ENCODE measurements around the gene FAM25A. TPM values are rescaled to one million over a fixed set of nuclear protein-coding genes. Genes with fewer than 3 reads are reported as not detected.
"Not testable (repeated sequence)": the region's sequence is repeated elsewhere in the genome, so short reads cannot be mapped to it uniquely, and the experiment has no call there.

Gene FAM25A
- total RNA-seq, 1 donor = not detected

DNA sequence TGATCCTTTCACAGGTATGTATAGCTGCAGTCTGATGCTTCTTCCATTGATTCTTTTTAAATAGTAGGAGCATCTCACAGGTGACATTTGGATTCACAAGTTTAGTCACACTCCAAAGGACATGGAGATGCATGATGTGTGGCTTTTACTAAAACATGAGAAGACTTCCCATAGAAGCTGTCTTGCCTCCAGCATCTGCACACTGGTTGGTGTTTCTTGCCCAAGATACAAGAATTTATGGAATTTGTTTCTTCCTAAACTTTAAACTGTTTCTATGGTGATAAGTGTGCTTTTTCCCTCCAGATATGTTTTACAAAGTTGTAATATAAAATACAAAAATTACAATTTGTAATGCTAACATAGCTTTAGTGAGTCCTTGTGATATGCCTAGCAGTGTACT is 27.6 kb upstream of the FAM25A start:
- H3K27me3 ChIP-seq (ENCODE audit: insufficient read depth, low read length) = peaks cover 7% of the 10 kb centered on the region
- no peak overlapping the region for H3K4me2 ChIP-seq (ENCODE audit: insufficient read depth, low read length)
- no peak overlapping the region for H3K4me3 ChIP-seq (ENCODE audit: insufficient read depth, low read length)
- TF ChIP-seq CTCF (IDR thresholded peaks at IDR 0.05; ENCODE audit: extremely low read depth, low read depth, low read length) = no peak
- no peak for DNase-seq (ENCODE audit: insufficient read length, low spot score, missing footprints)
- no peaks in the 10 kb centered on the region for H3K4me1 ChIP-seq (ENCODE audit: insufficient read depth, low read length)
- no peaks in the 10 kb centered on the region for H3K79me2 ChIP-seq (ENCODE audit: insufficient read depth, low read length)
- no peak overlapping the region for H3K27ac ChIP-seq (ENCODE audit: low read depth, low read length)
- no peak overlapping the region for H2AFZ ChIP-seq (ENCODE audit: low read length)
- H3K9me3 ChIP-seq (ENCODE audit: low read depth, low read length) = no peaks in the 10 kb centered on the region
- no peaks in the 10 kb centered on the region for H3K36me3 ChIP-seq (ENCODE audit: insufficient read depth, low read length)
- no peaks in the 10 kb centered on the region for H4K20me1 ChIP-seq (ENCODE audit: insufficient read depth, low read length)

DNA sequence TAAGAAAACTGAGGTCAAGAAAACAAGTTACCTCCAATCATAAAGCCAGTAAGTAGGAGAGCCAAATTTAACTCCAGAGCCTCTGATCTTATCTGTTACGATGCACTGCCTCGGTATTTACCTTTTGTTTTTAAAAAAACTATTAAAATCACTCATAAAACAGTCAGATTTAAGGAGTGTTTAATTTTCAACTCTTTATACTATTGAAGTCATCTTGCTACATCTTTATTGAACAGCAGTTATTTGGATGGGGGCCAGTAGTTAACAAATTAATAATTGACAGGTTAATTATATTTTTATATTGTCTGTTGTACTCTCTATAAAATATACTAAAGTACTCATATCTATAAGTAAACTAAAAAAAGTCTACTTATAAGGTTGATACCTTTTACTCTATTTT is 27.2 kb upstream of the FAM25A start:
- Histone ChIP-seq H4K20me1 (ENCODE audit: insufficient read depth, low read length) (no peaks in the 10 kb centered on the region), H3K36me3 (ENCODE audit: insufficient read depth, low read length) (no peaks in the 10 kb centered on the region), H3K27me3 (ENCODE audit: insufficient read depth, low read length) (peaks cover 7% of the 10 kb centered on the region), H3K9me3 (ENCODE audit: low read depth, low read length) (no peaks in the 10 kb centered on the region), H3K4me2 (ENCODE audit: insufficient read depth, low read length) (no peak overlapping the region), H3K27ac (ENCODE audit: low read depth, low read length) (no peak overlapping the region), H3K79me2 (ENCODE audit: insufficient read depth, low read length) (no peaks in the 10 kb centered on the region), H3K4me1 (ENCODE audit: insufficient read depth, low read length) (no peaks in the 10 kb centered on the region), H3K4me3 (ENCODE audit: insufficient read depth, low read length) (no peak overlapping the region), H2AFZ (ENCODE audit: low read length) (no peak overlapping the region)
- no peak for DNase-seq (ENCODE audit: insufficient read length, low spot score, missing footprints)
- TF ChIP-seq CTCF (IDR thresholded peaks at IDR 0.05; ENCODE audit: extremely low read depth, low read depth, low read length) = no peak

DNA sequence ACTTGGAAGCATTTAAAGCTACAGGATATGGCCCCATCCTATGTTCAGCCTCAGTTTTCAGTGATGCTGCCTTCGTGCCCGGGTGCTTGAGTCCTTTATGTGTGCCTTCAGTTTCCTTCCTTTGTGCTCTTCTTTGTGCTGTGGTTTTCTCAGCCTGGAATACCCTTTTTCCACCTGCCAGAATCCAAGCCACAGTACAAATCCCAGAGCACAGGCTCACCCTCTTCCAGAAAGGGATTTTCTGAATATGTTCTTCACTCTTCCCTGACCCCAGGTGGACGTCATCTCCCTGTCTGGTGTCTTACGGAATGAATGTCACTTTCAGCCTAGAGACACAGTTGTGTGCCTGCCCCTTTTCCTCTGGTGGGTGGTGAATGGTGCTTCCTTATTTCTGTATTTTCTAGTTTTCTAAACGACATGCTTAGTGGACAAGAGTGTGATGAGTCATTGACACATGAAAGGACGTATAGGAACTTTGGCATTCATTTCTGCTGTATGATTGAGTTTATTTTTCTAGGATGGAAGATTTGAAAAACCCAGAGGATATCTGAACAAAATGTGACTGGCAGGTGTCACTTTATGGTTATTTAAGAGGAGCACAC is 20.2 kb upstream of the FAM25A start:
- H3K4me1 ChIP-seq (ENCODE audit: insufficient read depth, low read length); H2AFZ ChIP-seq (ENCODE audit: low read length); H3K36me3 ChIP-seq (ENCODE audit: insufficient read depth, low read length): not testable (repeated sequence)

DNA sequence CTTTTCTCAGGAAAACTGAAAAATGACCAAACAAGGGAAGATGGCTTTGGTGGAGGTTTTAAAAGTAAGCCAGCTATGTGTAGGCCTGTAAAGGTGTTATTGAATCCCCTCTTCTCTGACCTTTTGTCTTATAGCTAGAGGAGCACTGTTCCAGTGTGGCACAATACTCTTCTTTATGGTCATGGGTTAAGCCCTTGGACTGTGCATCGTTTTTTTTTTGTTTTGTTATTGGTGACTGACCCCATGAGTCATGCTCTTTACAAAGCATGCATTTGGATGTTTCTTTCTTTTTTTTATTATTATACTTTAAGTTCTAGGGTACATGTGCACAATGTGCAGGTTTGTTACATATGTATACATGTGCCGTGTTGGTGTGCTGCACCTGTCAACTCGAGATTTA is 19.6 kb upstream of the FAM25A start:
- Histone ChIP-seq H3K79me2 (ENCODE audit: insufficient read depth, low read length) (no peaks in the 10 kb centered on the region), H3K4me1 (ENCODE audit: insufficient read depth, low read length) (peaks cover 3% of the 10 kb centered on the region), H2AFZ (ENCODE audit: low read length) (no peak overlapping the region), H3K4me3 (ENCODE audit: insufficient read depth, low read length) (no peak overlapping the region), H3K36me3 (ENCODE audit: insufficient read depth, low read length) (no peaks in the 10 kb centered on the region), H4K20me1 (ENCODE audit: insufficient read depth, low read length) (no peaks in the 10 kb centered on the region), H3K9me3 (ENCODE audit: low read depth, low read length) (no peaks in the 10 kb centered on the region), H3K27ac (ENCODE audit: low read depth, low read length) (no peak overlapping the region), H3K4me2 (ENCODE audit: insufficient read depth, low read length) (no peak overlapping the region), H3K27me3 (ENCODE audit: insufficient read depth, low read length) (no peaks in the 10 kb centered on the region)
- no peak for DNase-seq (ENCODE audit: insufficient read length, low spot score, missing footprints)
- TF ChIP-seq CTCF (IDR thresholded peaks at IDR 0.05; ENCODE audit: extremely low read depth, low read depth, low read length) = no peak

More for the DNA sequence above, 20.2 kb upstream of the FAM25A start:
- not testable (repeated sequence) for H3K27me3 ChIP-seq (ENCODE audit: insufficient read depth, low read length); H3K9me3 ChIP-seq (ENCODE audit: low read depth, low read length); DNase-seq (ENCODE audit: insufficient read length, low spot score, missing footprints); H3K27ac ChIP-seq (ENCODE audit: low read depth, low read length); H4K20me1 ChIP-seq (ENCODE audit: insufficient read depth, low read length); H3K4me3 ChIP-seq (ENCODE audit: insufficient read depth, low read length); H3K4me2 ChIP-seq (ENCODE audit: insufficient read depth, low read length); H3K79me2 ChIP-seq (ENCODE audit: insufficient read depth, low read length)

GRCh38 chr10:87007124-87007523 is 13.0 kb upstream of the FAM25A start:
- not testable (repeated sequence) for H3K36me3 ChIP-seq (ENCODE audit: insufficient read depth, low read length); H3K79me2 ChIP-seq (ENCODE audit: insufficient read depth, low read length); H4K20me1 ChIP-seq (ENCODE audit: insufficient read depth, low read length); H3K4me3 ChIP-seq (ENCODE audit: insufficient read depth, low read length); H3K9me3 ChIP-seq (ENCODE audit: low read depth, low read length); H3K4me2 ChIP-seq (ENCODE audit: insufficient read depth, low read length); H2AFZ ChIP-seq (ENCODE audit: low read length); DNase-seq (ENCODE audit: insufficient read length, low spot score, missing footprints); H3K27ac ChIP-seq (ENCODE audit: low read depth, low read length); H3K27me3 ChIP-seq (ENCODE audit: insufficient read depth, low read length); H3K4me1 ChIP-seq (ENCODE audit: insufficient read depth, low read length)

DNA sequence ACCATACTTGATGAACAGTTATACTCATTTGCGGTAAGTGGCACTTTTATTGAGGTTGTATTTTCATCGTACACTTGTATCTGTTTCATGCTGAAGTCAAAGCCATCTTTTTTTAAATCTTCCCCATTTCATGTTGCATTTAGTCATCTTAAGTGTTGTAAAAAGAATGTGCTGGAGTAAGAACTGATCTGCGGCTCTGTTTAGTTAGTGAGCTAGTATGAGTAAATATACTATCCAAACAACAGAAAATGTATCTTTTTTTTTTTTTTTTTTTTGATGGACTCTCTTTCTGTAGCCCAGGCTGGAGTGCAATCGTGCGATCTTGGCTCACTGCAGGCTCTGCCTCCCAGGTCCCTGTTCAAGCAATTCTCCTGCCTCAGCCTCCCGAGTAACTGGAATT is 12.4 kb upstream of the FAM25A start:
- DNase-seq (ENCODE audit: insufficient read length, low spot score, missing footprints) = not testable (repeated sequence)

GRCh38 chr10:87008303-87008702 is 11.8 kb upstream of the FAM25A start:
- not testable (repeated sequence) for H4K20me1 ChIP-seq (ENCODE audit: insufficient read depth, low read length); H3K9me3 ChIP-seq (ENCODE audit: low read depth, low read length); H3K4me3 ChIP-seq (ENCODE audit: insufficient read depth, low read length); H3K4me2 ChIP-seq (ENCODE audit: insufficient read depth, low read length); H3K27ac ChIP-seq (ENCODE audit: low read depth, low read length); H2AFZ ChIP-seq (ENCODE audit: low read length); H3K79me2 ChIP-seq (ENCODE audit: insufficient read depth, low read length); H3K4me1 ChIP-seq (ENCODE audit: insufficient read depth, low read length); H3K36me3 ChIP-seq (ENCODE audit: insufficient read depth, low read length); H3K27me3 ChIP-seq (ENCODE audit: insufficient read depth, low read length); DNase-seq (ENCODE audit: insufficient read length, low spot score, missing footprints)

More for the DNA sequence above, 12.4 kb upstream of the FAM25A start:
- H3K4me2 ChIP-seq (ENCODE audit: insufficient read depth, low read length); H3K27me3 ChIP-seq (ENCODE audit: insufficient read depth, low read length); H3K27ac ChIP-seq (ENCODE audit: low read depth, low read length); H2AFZ ChIP-seq (ENCODE audit: low read length); H3K9me3 ChIP-seq (ENCODE audit: low read depth, low read length); H3K4me1 ChIP-seq (ENCODE audit: insufficient read depth, low read length); H4K20me1 ChIP-seq (ENCODE audit: insufficient read depth, low read length); H3K79me2 ChIP-seq (ENCODE audit: insufficient read depth, low read length); H3K4me3 ChIP-seq (ENCODE audit: insufficient read depth, low read length); H3K36me3 ChIP-seq (ENCODE audit: insufficient read depth, low read length): not testable (repeated sequence)

Measured in osteoblast (primary cell).